ENCODE measurements around the gene TMEM221. TPM values are rescaled to one million over a fixed set of nuclear protein-coding genes. Genes with fewer than 3 reads are reported as not detected.

Gene TMEM221
- polyA plus RNA-seq, 6 donors from 2014 or later = 0.52 TPM; not detected in 5

Other genes with a start within 250 kb of the TMEM221 start
- 10 to 100 TPM; 46.2 to 70.0 (median 58.7) TPM for gene USE1, start 233.3 kb downstream of the TMEM221 start, polyA plus RNA-seq (ENCODE audit: low read depth in 6 of 6)
- 10 to 100 TPM; 32.8 to 82.8 (median 39.3) TPM for gene OCEL1, start 222.4 kb downstream of the TMEM221 start, polyA plus RNA-seq (ENCODE audit: low read depth in 6 of 6)
- 1 to 10 TPM in 3 of 6 donors, under 1 TPM in 2, not detected in 1; 0.33 to 1.6 (median 1.0) TPM for gene NR2F6, start 202.7 kb downstream of the TMEM221 start, polyA plus RNA-seq (ENCODE audit: low read depth in 6 of 6)
- not detected for gene USHBP1, start 183.9 kb downstream of the TMEM221 start, polyA plus RNA-seq (ENCODE audit: low read depth in 6 of 6)
- gene BABAM1, start 181.2 kb downstream of the TMEM221 start, polyA plus RNA-seq (ENCODE audit: low read depth in 6 of 6) = 100 to 1,000 TPM; 102 to 183 (median 108) TPM
- gene ANKLE1, start 166.8 kb downstream of the TMEM221 start, polyA plus RNA-seq (ENCODE audit: low read depth in 6 of 6) = 1 to 10 TPM in 5 of 6 donors, not detected in 1; 1.6 to 3.1 (median 1.9) TPM
- gene ABHD8, start 145.2 kb downstream of the TMEM221 start, polyA plus RNA-seq (ENCODE audit: low read depth in 6 of 6) = 1 to 10 TPM; 6.4 to 8.6 (median 7.4) TPM
- 100 to 1,000 TPM; 121 to 189 (median 160) TPM for gene MRPL34, start 142.8 kb downstream of the TMEM221 start, polyA plus RNA-seq (ENCODE audit: low read depth in 6 of 6)
- gene DDA1, start 139.1 kb downstream of the TMEM221 start, polyA plus RNA-seq (ENCODE audit: low read depth in 6 of 6) = 10 to 100 TPM; 16.2 to 25.0 (median 22.6) TPM
- gene ANO8, start 113.8 kb downstream of the TMEM221 start, polyA plus RNA-seq (ENCODE audit: low read depth in 6 of 6) = not detected
- 1 to 10 TPM; 5.6 to 9.7 (median 6.8) TPM for gene GTPBP3, start 111.1 kb downstream of the TMEM221 start, polyA plus RNA-seq (ENCODE audit: low read depth in 6 of 6)
- not detected for gene PLVAP, start 71.3 kb downstream of the TMEM221 start, polyA plus RNA-seq (ENCODE audit: low read depth in 6 of 6)
- gene CCDC194, start 54.5 kb downstream of the TMEM221 start, polyA plus RNA-seq (ENCODE audit: low read depth in 6 of 6) = not detected
- gene BST2, start 43.0 kb downstream of the TMEM221 start, polyA plus RNA-seq (ENCODE audit: low read depth in 6 of 6) = 100 to 1,000 TPM; 131 to 189 (median 163) TPM
- gene MVB12A, start 28.6 kb downstream of the TMEM221 start, polyA plus RNA-seq (ENCODE audit: low read depth in 6 of 6) = 10 to 100 TPM; 14.3 to 44.0 (median 25.0) TPM
- gene NXNL1, start 12.3 kb upstream of the TMEM221 start, polyA plus RNA-seq (ENCODE audit: low read depth in 6 of 6) = not detected
- 1 to 10 TPM in 5 of 6 donors, not detected in 1; 1.3 to 3.1 (median 2.3) TPM for gene SLC27A1, start 21.9 kb upstream of the TMEM221 start, polyA plus RNA-seq (ENCODE audit: low read depth in 6 of 6)
- 10 to 100 TPM; 32.3 to 79.7 (median 73.0) TPM for gene PGLS, start 63.0 kb upstream of the TMEM221 start, polyA plus RNA-seq (ENCODE audit: low read depth in 6 of 6)
- gene COLGALT1, start 107.0 kb upstream of the TMEM221 start, polyA plus RNA-seq (ENCODE audit: low read depth in 6 of 6) = 10 to 100 TPM in 5 of 6 donors, 1 to 10 TPM in 1; 5.2 to 21.8 (median 15.2) TPM
- gene UNC13A, start 239.7 kb upstream of the TMEM221 start, polyA plus RNA-seq (ENCODE audit: low read depth in 6 of 6) = not detected